Mesenchymal stem cell (in vitro differentiated cells and primary cell): ENCODE measurements around the gene CTBP2.
"Not testable (repeated sequence)": the region's sequence is repeated elsewhere in the genome, so short reads cannot be mapped to it uniquely, and the experiment has no call there.

ENCODE experiments used
- DNase-seq: peaks from one replicate; pipeline ENCODE4 v3.0.0-alpha.2; 2013
- H2AFZ ChIP-seq: one replicate; pipeline ENCODE4 v1.6.1; 2013; ENCODE audit warnings: low read depth, mild to moderate bottlenecking, control low read depth, inconsistent platforms, low read length, moderate library complexity
- H2AK5ac ChIP-seq: 2 replicates; pipeline ENCODE4 v1.6.1; 2013; ENCODE audit warnings: low read length, moderate library complexity, mild to moderate bottlenecking, inconsistent platforms; ENCODE audit not compliant: severe bottlenecking
- H2BK120ac ChIP-seq: one replicate; pipeline ENCODE4 v1.6.1; 2013; ENCODE audit warnings: low read depth, mild to moderate bottlenecking, inconsistent platforms, low read length, moderate library complexity
- H2BK12ac ChIP-seq, 2 experiments: one replicate each; pipeline ENCODE4 v1.6.1; 2013; ENCODE audit warnings: inconsistent platforms in 2 of 2, low read length in 2 of 2, mild to moderate bottlenecking in 2 of 2, moderate library complexity in 2 of 2, control low read depth in 1 of 2
- H2BK15ac ChIP-seq: one replicate; pipeline ENCODE4 v1.6.1; 2013; ENCODE audit warnings: mild to moderate bottlenecking, low read depth, inconsistent platforms; ENCODE audit not compliant: poor library complexity, severe bottlenecking
- H2BK5ac ChIP-seq: 2 replicates; pipeline ENCODE4 v1.6.1; 2013; ENCODE audit warnings: low read depth, mild to moderate bottlenecking, low read length, control low read depth, inconsistent platforms; ENCODE audit not compliant: poor library complexity, severe bottlenecking
- H3K14ac ChIP-seq, 2 experiments: one replicate each; pipeline ENCODE4 v1.6.1; 2013; ENCODE audit warnings: inconsistent platforms in 2 of 2, low read length in 2 of 2, control low read depth in 1 of 2, mild to moderate bottlenecking in 1 of 2, moderate library complexity in 1 of 2
- H3K18ac ChIP-seq, 2 experiments: one replicate each; pipeline ENCODE4 v1.6.1; 2013; ENCODE audit warnings: inconsistent platforms in 2 of 2, low read length in 2 of 2, control low read depth in 1 of 2, low read depth in 1 of 2, mild to moderate bottlenecking in 1 of 2
- H3K23ac ChIP-seq, 2 experiments: one replicate each; pipeline ENCODE4 v1.6.1; 2013; ENCODE audit warnings: inconsistent platforms in 2 of 2, low read length in 2 of 2, mild to moderate bottlenecking in 2 of 2, moderate library complexity in 2 of 2, control low read depth in 1 of 2
- H3K27ac ChIP-seq: 2 replicates; pipeline ENCODE4 v1.5.1; 2013; ENCODE audit warnings: mild to moderate bottlenecking, moderate library complexity, low read length, control low read depth, inconsistent platforms; ENCODE audit not compliant: poor library complexity, severe bottlenecking
- H3K27me3 ChIP-seq, 2 experiments: 2 replicates each; pipeline versions ENCODE4 v1.6.1 to v1.7.0; 2013; ENCODE audit warnings: low read length in 2 of 2, mild to moderate bottlenecking in 2 of 2, moderate library complexity in 2 of 2, control low read depth in 1 of 2, inconsistent platforms in 1 of 2; ENCODE audit not compliant: control insufficient read depth in 1 of 2, insufficient read depth in 1 of 2
- H3K36me3 ChIP-seq, 2 experiments: 2 replicates each; pipeline versions ENCODE4 v1.6.1 to v1.7.0; 2013; ENCODE audit warnings: low read length in 2 of 2, control low read depth in 1 of 2, inconsistent platforms in 1 of 2, low read depth in 1 of 2, mild to moderate bottlenecking in 1 of 2; ENCODE audit not compliant: insufficient read depth in 2 of 2, control insufficient read depth in 1 of 2
- H3K4ac ChIP-seq, 2 experiments: one replicate each; pipeline ENCODE4 v1.6.1; 2013; ENCODE audit warnings: inconsistent platforms in 2 of 2, low read length in 2 of 2, mild to moderate bottlenecking in 2 of 2, moderate library complexity in 2 of 2, control low read depth in 1 of 2, low read depth in 1 of 2
- H3K4me1 ChIP-seq: 2 replicates; pipeline ENCODE4 v1.6.1; 2013; ENCODE audit warnings: low read depth, low read length, control low read depth; ENCODE audit not compliant: control insufficient read depth, insufficient read depth
- H3K4me2 ChIP-seq: 2 replicates; pipeline ENCODE4 v1.6.1; 2013; ENCODE audit warnings: low read length, mild to moderate bottlenecking, inconsistent platforms; ENCODE audit not compliant: poor library complexity, severe bottlenecking
- H3K4me3 ChIP-seq, 2 experiments: 2 replicates each; pipeline versions ENCODE4 v1.5.1 to v1.7.0; 2013; ENCODE audit warnings: low read length in 2 of 2, mild to moderate bottlenecking in 2 of 2, control low read depth in 1 of 2, low read depth in 1 of 2; ENCODE audit not compliant: insufficient read depth in 1 of 2
- H3K79me1 ChIP-seq: replicated peaks from 2 replicates; pipeline ENCODE4 v1.6.1; 2013; ENCODE audit warnings: mild to moderate bottlenecking, control low read depth, low read length, inconsistent platforms; ENCODE audit not compliant: poor library complexity, severe bottlenecking
- H3K9ac ChIP-seq: 2 replicates; pipeline ENCODE4 v1.7.0; 2013; ENCODE audit warnings: mild to moderate bottlenecking, low read length, moderate library complexity
- H3K9me3 ChIP-seq: 2 replicates; pipeline ENCODE4 v1.7.0; 2013; ENCODE audit warnings: mild to moderate bottlenecking, low read length; ENCODE audit not compliant: control insufficient read depth
- H4K8ac ChIP-seq: one replicate; pipeline ENCODE4 v1.6.1; 2013; ENCODE audit warnings: inconsistent platforms, mild to moderate bottlenecking, low read length, moderate library complexity
- H4K91ac ChIP-seq: one replicate; pipeline ENCODE4 v1.6.1; 2013; ENCODE audit warnings: mild to moderate bottlenecking, low read length, inconsistent platforms
- WGBS: methylation state at CpG from one replicate; pipeline ENCODE4 v1.1.7; 2013; ENCODE audit warnings: mixed read lengths; 5-methylcytosine and 5-hydroxymethylcytosine counted together

Gene CTBP2

GRCh38 chr10:125151553-125152449 is 8.6 kb downstream of the CTBP2 start:
- WGBS: 51% methylated on average over 67 of the region's 81 CpGs

GRCh38 chr10:125151170-125151552 is 9.2 kb downstream of the CTBP2 start:
- peaks cover 69% of the 10 kb centered on the region for H3K4me1 ChIP-seq
- no peak overlapping the region for H3K23ac ChIP-seq
- H3K14ac ChIP-seq: no peak overlapping the region
- H3K4me2 ChIP-seq: no peak overlapping the region
- no peak overlapping the region for H3K9ac ChIP-seq
- H2BK15ac ChIP-seq: no peak overlapping the region
- H3K27ac ChIP-seq: no peak overlapping the region
- peak overlapping the region; percentile 70 for H2AK5ac ChIP-seq
- H2AFZ ChIP-seq: no peak overlapping the region
- H3K18ac ChIP-seq: peak overlapping the region; percentile 28 to 69
- DNase-seq: no peak
- 91% methylated on average over 24 of the region's 24 CpGs for WGBS
- H4K91ac ChIP-seq: peak overlapping the region; percentile 88
- peak overlapping the region; percentile 79 for H4K8ac ChIP-seq
- H3K4me3 ChIP-seq: no peak overlapping the region
- no peak overlapping the region for H2BK12ac ChIP-seq
- H2BK120ac ChIP-seq: peak overlapping the region; percentile 19
- peaks cover 5% of the 10 kb centered on the region for H3K79me1 ChIP-seq
- no peaks in the 10 kb centered on the region for H3K27me3 ChIP-seq
- no peaks in the 10 kb centered on the region for H3K9me3 ChIP-seq
- H3K4ac ChIP-seq: peak overlapping the region in 1 of 2 experiments; percentile 66
- H2BK5ac ChIP-seq: no peak overlapping the region
- peaks cover 12 to 18% of the 10 kb centered on the region in 2 experiments for H3K36me3 ChIP-seq

More at GRCh38 chr10:125151553-125152449, 8.6 kb downstream of the CTBP2 start:
- H3K9ac ChIP-seq: no peak overlapping the region
- H3K36me3 ChIP-seq: peaks cover 12 to 18% of the 10 kb centered on the region in 2 experiments
- H3K14ac ChIP-seq: peak overlapping the region in 1 of 2 experiments; percentile 11
- peak overlapping the region; percentile 79 for H4K8ac ChIP-seq
- peak overlapping the region; percentile 66 for H2BK120ac ChIP-seq
- no peak overlapping the region for H3K23ac ChIP-seq
- peaks cover 65% of the 10 kb centered on the region for H3K4me1 ChIP-seq
- DNase-seq: no peak
- H2AFZ ChIP-seq: no peak overlapping the region
- peak overlapping the region; percentile 88 for H4K91ac ChIP-seq
- H3K79me1 ChIP-seq: peaks cover 5% of the 10 kb centered on the region
- peak overlapping the region in 1 of 2 experiments; percentile 80 for H2BK12ac ChIP-seq
- peak overlapping the region; percentile 28 to 69 for H3K18ac ChIP-seq
- H3K4me3 ChIP-seq: no peak overlapping the region
- H3K9me3 ChIP-seq: no peaks in the 10 kb centered on the region
- peak overlapping the region; percentile 44 for H3K4me2 ChIP-seq
- H2BK15ac ChIP-seq: peak overlapping the region; percentile 82
- H2AK5ac ChIP-seq: peak overlapping the region; percentile 70
- no peaks in the 10 kb centered on the region for H3K27me3 ChIP-seq
- no peak overlapping the region for H2BK5ac ChIP-seq
- peak overlapping the region in 1 of 2 experiments; percentile 66 for H3K4ac ChIP-seq
- peak overlapping the region; percentile 41 for H3K27ac ChIP-seq

- H2BK12ac ChIP-seq, H3K27ac ChIP-seq, H3K27me3 ChIP-seq, H4K8ac ChIP-seq, H3K23ac ChIP-seq, H2AFZ ChIP-seq, H3K79me1 ChIP-seq, H3K9me3 ChIP-seq, H2BK120ac ChIP-seq, H3K18ac ChIP-seq, H3K4me2 ChIP-seq, H3K4ac ChIP-seq, H3K4me3 ChIP-seq, DNase-seq, H2BK5ac ChIP-seq, H4K91ac ChIP-seq, H3K9ac ChIP-seq, H3K14ac ChIP-seq, H2BK15ac ChIP-seq: not testable (repeated sequence)
- WGBS: 83% methylated on average over 16 of the region's 16 CpGs
- H3K4me1 ChIP-seq: peaks cover 70% of the 10 kb centered on the region
- peak overlapping the region; percentile 69 for H2AK5ac ChIP-seq
- peaks cover 12 to 18% of the 10 kb centered on the region in 2 experiments for H3K36me3 ChIP-seq
These were observed 9.8 kb downstream of the CTBP2 start for GRCh38 chr10:125150376-125151083.

GRCh38 chr10:125149680-125150047 is 10.7 kb downstream of the CTBP2 start:
- Histone ChIP-seq H3K9me3 (no peaks in the 10 kb centered on the region), H3K79me1 (peaks cover 7% of the 10 kb centered on the region), H3K4ac (no peak overlapping the region), H4K8ac (no peak overlapping the region), H3K4me2 (no peak overlapping the region), H3K27ac (no peak overlapping the region), H2BK12ac (no peak overlapping the region), H3K4me1 (peaks cover 72% of the 10 kb centered on the region), H2BK15ac (no peak overlapping the region), H3K27me3 (no peaks in the 10 kb centered on the region), H2AK5ac (peak overlapping the region; percentile 71), H3K36me3 (peaks cover 12 to 18% of the 10 kb centered on the region in 2 experiments), H2BK5ac (no peak overlapping the region), H2AFZ (no peak overlapping the region), H3K23ac (no peak overlapping the region), H3K4me3 (no peak overlapping the region), H4K91ac (no peak overlapping the region), H3K9ac (no peak overlapping the region), H3K18ac (no peak overlapping the region), H2BK120ac (peak overlapping the region; percentile 81), H3K14ac (no peak overlapping the region)
- no peak for DNase-seq
- 92% methylated on average over 7 of the region's 7 CpGs for WGBS
